GM23338 (cell line): Measurements from ENCODE around the gene CSPG4. TPM values are rescaled to one million over a fixed set of nuclear protein-coding genes. Genes with fewer than 3 reads are reported as not detected.
A peak's percentile ranks its signal among the peaks of the same experiment; 100 is the strongest.

ENCODE experiments used
- ATAC-seq: fragments of 200-7000 bp; cut with Tn5 transposase; 3 replicates; pipeline ENCODE4 v1.9.1; 2020
- DNase-seq: peaks from one replicate; pipeline ENCODE4 v3.0.0-alpha.2; 2015; ENCODE audit warnings: low spot score
- H2AFZ ChIP-seq: fragments of 200-600 bp; sonication (generic); 2 replicates; pipeline ENCODE4 v1.8.0; 2016; ENCODE audit warnings: antibody characterized with exemption, mild to moderate bottlenecking, moderate library complexity
- H3F3A ChIP-seq: fragments of 200-600 bp; sonication (generic); replicated peaks from 2 replicates; pipeline ENCODE4 v1.8.0; 2017; ENCODE audit warnings: antibody characterized with exemption, mixed run types, low read depth
- H3K27ac ChIP-seq: fragments of 200-600 bp; sonication (generic); 2 replicates; pipeline ENCODE4 v1.6.1; 2016; ENCODE audit warnings: low read depth
- H3K27me3 ChIP-seq: fragments of 200-600 bp; sonication (generic); 2 replicates; pipeline ENCODE4 v1.8.0; 2016; ENCODE audit warnings: mild to moderate bottlenecking, mixed run types, moderate library complexity; ENCODE audit not compliant: insufficient read depth
- H3K36me3 ChIP-seq: fragments of 200-600 bp; sonication (generic); 2 replicates; pipeline ENCODE4 v1.8.0; 2016; ENCODE audit warnings: mild to moderate bottlenecking; ENCODE audit not compliant: insufficient read depth
- H3K4me1 ChIP-seq: fragments of 200-600 bp; sonication (generic); 2 replicates; pipeline ENCODE4 v1.8.0; 2016; ENCODE audit warnings: mild to moderate bottlenecking, moderate library complexity; ENCODE audit not compliant: insufficient read depth
- H3K4me2 ChIP-seq: fragments of 200-600 bp; sonication (generic); 2 replicates; pipeline ENCODE4 v1.7.1; 2017; ENCODE audit warnings: mixed run types
- H3K4me3 ChIP-seq: fragments of 200-600 bp; sonication (generic); 2 replicates; pipeline ENCODE4 v1.6.1; 2016; ENCODE audit warnings: mixed run types
- H3K79me2 ChIP-seq: fragments of 200-600 bp; sonication (generic); replicated peaks from 2 replicates; pipeline ENCODE4 v1.8.0; 2017; ENCODE audit warnings: mild to moderate bottlenecking; ENCODE audit not compliant: insufficient read depth
- H3K9me2 ChIP-seq: fragments of 200-600 bp; sonication (generic); 2 replicates; pipeline ENCODE4 v1.8.0; 2017; ENCODE audit not compliant: insufficient read depth
- H4K20me1 ChIP-seq: fragments of 200-600 bp; sonication (generic); replicated peaks from 2 replicates; pipeline ENCODE4 v1.8.0; 2017; ENCODE audit warnings: mild to moderate bottlenecking; ENCODE audit not compliant: insufficient read depth
- H3K27ac Mint-ChIP-seq: 2 replicates; pipeline ENCODE4 v1.8.0; 2020; ENCODE audit warnings: inconsistent platforms, mild to moderate bottlenecking, moderate library complexity, mixed read lengths
- H3K27me3 Mint-ChIP-seq: 3 replicates; pipeline ENCODE4 v1.8.0; 2022; ENCODE audit warnings: low read depth, mild to moderate bottlenecking, moderate library complexity, mixed read lengths, inconsistent platforms; ENCODE audit not compliant: insufficient read depth, poor library complexity
- H3K36me3 Mint-ChIP-seq: 3 replicates; pipeline ENCODE4 v1.8.0; 2021; ENCODE audit warnings: low read depth, mild to moderate bottlenecking, inconsistent platforms, moderate library complexity, mixed read lengths
- H3K4me1 Mint-ChIP-seq: 3 replicates; pipeline ENCODE4 v1.8.0; 2020; ENCODE audit warnings: mild to moderate bottlenecking, inconsistent platforms, mixed read lengths
- H3K4me3 Mint-ChIP-seq: 3 replicates; pipeline ENCODE4 v1.8.0; 2021; ENCODE audit warnings: moderate library complexity, mild to moderate bottlenecking, inconsistent platforms, mixed read lengths
- H3K9me3 Mint-ChIP-seq: 3 replicates; pipeline ENCODE4 v1.8.0; 2020; ENCODE audit warnings: moderate library complexity, mild to moderate bottlenecking, inconsistent platforms, mixed read lengths
- CREB1 ChIP-seq: fragments of 250-450 bp; sonication (Bioruptor Pico); IDR thresholded peaks from 2 replicates; pipeline ENCODE4 v1.5.0; 2020; ENCODE audit warnings: low read depth, mild to moderate bottlenecking, moderate library complexity
- CTCF ChIP-seq, 2 experiments: fragments of 200-600 bp in 1 of 2; sonication (generic) in 1 of 2; conservative IDR thresholded peaks; 2 replicates each; pipeline versions ENCODE4 v1.5.1 to v1.6.1; 2016 to 2017; ENCODE audit warnings: antibody characterized with exemption in 2 of 2, low read depth in 2 of 2, mild to moderate bottlenecking in 2 of 2, moderate library complexity in 1 of 2
- EZH2 ChIP-seq: fragments of 200-600 bp; sonication (generic); IDR thresholded peaks from one replicate; pipeline ENCODE4 v1.8.0; 2017; ENCODE audit warnings: antibody characterized with exemption, mild to moderate bottlenecking, low read depth; ENCODE audit not compliant: unreplicated experiment
- ZNF114 ChIP-seq: fragments of 250-450 bp; sonication (Bioruptor Pico); IDR thresholded peaks from 2 replicates; pipeline ENCODE4 v1.5.0; 2020; ENCODE audit warnings: mild to moderate bottlenecking, moderate library complexity
- ZNF331 ChIP-seq: fragments of 250-450 bp; sonication (Bioruptor Pico); IDR thresholded peaks from 2 replicates; pipeline ENCODE4 v1.5.0; 2020; ENCODE audit warnings: low read depth, mild to moderate bottlenecking, moderate library complexity
- polyA plus RNA-seq: library from polyadenylated mRNA; unstranded; fragments of >200 nt; fragmentation: Nextera tagmentation; extraction: Ambion mirVana; gene quantifications from 2 replicates; pipeline ENCODE4 v1.2.1, GENCODE V29; 2016
- total RNA-seq: library from RNA; depleted of rRNA; stranded (reverse); fragments of >200 nt; shearing (Covaris generic); gene quantifications from 2 replicates; pipeline ENCODE4 v1.2.3, GENCODE V29; 2014
- TF ChIP-seq, protein P1 (sequence below): fragments of 250-450 bp; sonication (Bioruptor Pico); IDR thresholded peaks from 2 replicates; pipeline ENCODE4 v1.5.0; 2020; ENCODE audit warnings: mild to moderate bottlenecking, moderate library complexity

The CSPG4 gene
- total and polyA plus RNA-seq, 2 experiments from 2014 or later = 0.27 to 4.0 TPM

- TF ChIP-seq, protein P1, sequence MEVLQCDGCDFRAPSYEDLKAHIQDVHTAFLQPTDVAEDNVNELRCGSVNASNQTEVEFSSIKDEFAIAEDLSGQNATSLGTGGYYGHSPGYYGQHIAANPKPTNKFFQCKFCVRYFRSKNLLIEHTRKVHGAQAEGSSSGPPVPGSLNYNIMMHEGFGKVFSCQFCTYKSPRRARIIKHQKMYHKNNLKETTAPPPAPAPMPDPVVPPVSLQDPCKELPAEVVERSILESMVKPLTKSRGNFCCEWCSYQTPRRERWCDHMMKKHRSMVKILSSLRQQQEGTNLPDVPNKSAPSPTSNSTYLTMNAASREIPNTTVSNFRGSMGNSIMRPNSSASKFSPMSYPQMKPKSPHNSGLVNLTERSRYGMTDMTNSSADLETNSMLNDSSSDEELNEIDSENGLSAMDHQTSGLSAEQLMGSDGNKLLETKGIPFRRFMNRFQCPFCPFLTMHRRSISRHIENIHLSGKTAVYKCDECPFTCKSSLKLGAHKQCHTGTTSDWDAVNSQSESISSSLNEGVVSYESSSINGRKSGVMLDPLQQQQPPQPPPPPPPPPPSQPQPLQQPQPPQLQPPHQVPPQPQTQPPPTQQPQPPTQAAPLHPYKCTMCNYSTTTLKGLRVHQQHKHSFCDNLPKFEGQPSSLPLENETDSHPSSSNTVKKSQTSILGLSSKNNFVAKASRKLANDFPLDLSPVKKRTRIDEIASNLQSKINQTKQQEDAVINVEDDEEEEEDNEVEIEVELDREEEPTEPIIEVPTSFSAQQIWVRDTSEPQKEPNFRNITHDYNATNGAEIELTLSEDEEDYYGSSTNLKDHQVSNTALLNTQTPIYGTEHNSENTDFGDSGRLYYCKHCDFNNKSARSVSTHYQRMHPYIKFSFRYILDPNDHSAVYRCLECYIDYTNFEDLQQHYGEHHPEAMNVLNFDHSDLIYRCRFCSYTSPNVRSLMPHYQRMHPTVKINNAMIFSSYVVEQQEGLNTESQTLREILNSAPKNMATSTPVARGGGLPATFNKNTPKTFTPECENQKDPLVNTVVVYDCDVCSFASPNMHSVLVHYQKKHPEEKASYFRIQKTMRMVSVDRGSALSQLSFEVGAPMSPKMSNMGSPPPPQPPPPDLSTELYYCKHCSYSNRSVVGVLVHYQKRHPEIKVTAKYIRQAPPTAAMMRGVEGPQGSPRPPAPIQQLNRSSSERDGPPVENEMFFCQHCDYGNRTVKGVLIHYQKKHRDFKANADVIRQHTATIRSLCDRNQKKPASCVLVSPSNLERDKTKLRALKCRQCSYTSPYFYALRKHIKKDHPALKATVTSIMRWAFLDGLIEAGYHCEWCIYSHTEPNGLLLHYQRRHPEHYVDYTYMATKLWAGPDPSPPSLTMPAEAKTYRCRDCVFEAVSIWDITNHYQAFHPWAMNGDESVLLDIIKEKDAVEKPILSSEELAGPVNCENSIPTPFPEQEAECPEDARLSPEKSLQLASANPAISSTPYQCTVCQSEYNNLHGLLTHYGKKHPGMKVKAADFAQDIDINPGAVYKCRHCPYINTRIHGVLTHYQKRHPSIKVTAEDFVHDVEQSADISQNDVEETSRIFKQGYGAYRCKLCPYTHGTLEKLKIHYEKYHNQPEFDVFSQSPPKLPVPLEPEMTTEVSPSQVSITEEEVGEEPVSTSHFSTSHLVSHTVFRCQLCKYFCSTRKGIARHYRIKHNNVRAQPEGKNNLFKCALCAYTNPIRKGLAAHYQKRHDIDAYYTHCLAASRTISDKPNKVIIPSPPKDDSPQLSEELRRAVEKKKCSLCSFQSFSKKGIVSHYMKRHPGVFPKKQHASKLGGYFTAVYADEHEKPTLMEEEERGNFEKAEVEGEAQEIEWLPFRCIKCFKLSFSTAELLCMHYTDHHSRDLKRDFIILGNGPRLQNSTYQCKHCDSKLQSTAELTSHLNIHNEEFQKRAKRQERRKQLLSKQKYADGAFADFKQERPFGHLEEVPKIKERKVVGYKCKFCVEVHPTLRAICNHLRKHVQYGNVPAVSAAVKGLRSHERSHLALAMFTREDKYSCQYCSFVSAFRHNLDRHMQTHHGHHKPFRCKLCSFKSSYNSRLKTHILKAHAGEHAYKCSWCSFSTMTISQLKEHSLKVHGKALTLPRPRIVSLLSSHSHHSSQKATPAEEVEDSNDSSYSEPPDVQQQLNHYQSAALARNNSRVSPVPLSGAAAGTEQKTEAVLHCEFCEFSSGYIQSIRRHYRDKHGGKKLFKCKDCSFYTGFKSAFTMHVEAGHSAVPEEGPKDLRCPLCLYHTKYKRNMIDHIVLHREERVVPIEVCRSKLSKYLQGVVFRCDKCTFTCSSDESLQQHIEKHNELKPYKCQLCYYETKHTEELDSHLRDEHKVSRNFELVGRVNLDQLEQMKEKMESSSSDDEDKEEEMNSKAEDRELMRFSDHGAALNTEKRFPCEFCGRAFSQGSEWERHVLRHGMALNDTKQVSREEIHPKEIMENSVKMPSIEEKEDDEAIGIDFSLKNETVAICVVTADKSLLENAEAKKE (CRISPR knock-in tag) = no peak
These were observed 16.3 kb downstream of the CSPG4 start (continued) for GRCh38 chr15:75696311-75696720.

DNA sequence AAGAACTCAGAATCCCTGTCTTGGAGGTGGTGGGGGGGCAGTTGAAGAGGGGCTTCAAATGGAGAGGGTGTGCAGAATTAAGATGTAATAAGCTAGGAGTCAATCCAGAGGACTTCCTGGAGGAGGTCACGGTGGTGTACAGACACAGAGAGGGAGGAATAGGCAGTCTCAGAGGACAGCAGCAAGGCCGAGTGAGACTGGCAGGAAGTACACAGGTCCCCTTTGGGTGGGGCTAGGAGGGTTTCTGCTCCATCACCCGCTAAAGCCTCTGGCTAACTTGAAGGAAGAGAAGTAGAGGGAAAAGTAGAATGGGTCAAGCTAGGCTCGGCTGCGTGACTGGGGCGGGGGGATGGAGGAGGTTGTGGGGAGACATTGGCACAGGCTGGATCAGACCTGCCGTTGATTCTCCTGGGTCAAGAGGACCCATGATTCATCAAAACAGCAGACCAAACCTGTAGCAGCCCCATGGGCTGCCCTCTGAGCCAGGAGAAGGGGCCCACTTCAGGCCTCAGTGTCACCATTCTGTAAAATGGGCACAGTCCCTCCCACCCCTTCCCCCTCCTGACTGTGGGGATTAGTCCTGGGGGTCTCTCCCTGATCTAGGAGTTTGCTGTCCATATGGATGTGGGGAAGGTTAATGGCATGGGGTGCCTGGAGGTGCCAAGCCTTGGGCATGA is 16.9 kb downstream of the CSPG4 start:
- peak overlapping the region; percentile 32; the same call in 1 of the 2 replicates for H3K27ac Mint-ChIP-seq
- Histone ChIP-seq H3K4me3 (no peak overlapping the region), H3K27ac (no peak overlapping the region), H3F3A (0 out of 2 replicates have a peak, but pooled peaks cover 10% of the 10 kb centered on the region), H3K79me2 (no peaks in the 10 kb centered on the region), H3K4me1 (peaks cover 10% of the 10 kb centered on the region), H3K36me3 (no peaks in the 10 kb centered on the region), H3K4me2 (no peak overlapping the region), H3K9me2 (no peaks in the 10 kb centered on the region), H4K20me1 (no peaks in the 10 kb centered on the region), H3K27me3 (no peaks in the 10 kb centered on the region), H2AFZ (no peak overlapping the region)
- no peaks in the 10 kb centered on the region for H3K36me3 Mint-ChIP-seq
- H3K9me3 Mint-ChIP-seq = no peaks in the 10 kb centered on the region
- DNase-seq (no peak), ATAC-seq (no peak)
- peaks cover 22% of the 10 kb centered on the region for H3K27me3 Mint-ChIP-seq
- H3K4me1 Mint-ChIP-seq = peaks cover 28% of the 10 kb centered on the region
- no peak overlapping the region for H3K4me3 Mint-ChIP-seq
- TF ChIP-seq ZNF114 (no peak), CTCF (conservative IDR thresholded peaks at IDR 0.05; ENCODE audit: low read depth in 2 of 2) (no peak), EZH2 (no peak), ZNF331 (CRISPR knock-in tag) (no peak), CREB1 (CRISPR knock-in tag) (no peak)
- TF ChIP-seq, protein P1 (CRISPR knock-in tag) = no peak
